OCI-LY1 (cell line): Measurements from ENCODE around the gene SUSD1.

Experiments
- CTCF ChIP-seq: fragments of 200-600 bp; sonication (generic), shearing (Covaris generic); IDR thresholded peaks from 2 replicates; pipeline ENCODE4 v1.5.1; 2017; ENCODE audit warnings: mild to moderate bottlenecking, antibody characterized with exemption, low read length, moderate library complexity, mixed read lengths
- EZH2 ChIP-seq: fragments of 200-600 bp; sonication (generic), shearing (Covaris generic); IDR thresholded peaks from 2 replicates; pipeline ENCODE4 v1.8.0; 2017; ENCODE audit warnings: borderline replicate concordance, mixed run types, mild to moderate bottlenecking, antibody characterized with exemption, low read length, moderate library complexity, mixed read lengths

DNA sequence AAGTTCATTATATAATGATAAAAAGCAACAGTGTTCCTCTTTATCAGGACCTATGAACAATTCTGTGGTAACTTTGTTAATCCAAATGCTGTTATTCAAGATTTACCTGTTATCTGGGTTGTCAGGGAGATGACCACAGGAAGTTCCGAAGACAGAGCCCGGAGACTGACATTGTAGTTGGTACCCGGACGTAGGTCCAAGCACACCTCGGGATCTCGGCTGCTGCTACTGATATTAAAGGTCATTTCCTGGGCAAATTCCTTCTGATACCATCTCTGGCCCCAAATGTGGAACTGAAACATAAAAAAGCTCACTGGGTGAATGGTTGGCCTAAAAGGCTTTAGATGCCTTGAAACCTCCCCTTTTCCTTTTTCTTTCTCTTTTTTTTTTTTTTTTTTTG lies 96.7 kb downstream of the SUSD1 start:
- TF ChIP-seq CTCF = no peak
- TF ChIP-seq EZH2 = no peak
